Iris pigment epithelial cell (primary cell): Measurements from ENCODE around the gene KCNQ1.
A peak's percentile ranks its signal among the peaks of the same experiment; 100 is the strongest.

Experiments used
- DNase-seq: peaks from one replicate; pipeline ENCODE4 v3.0.0-alpha.2; 2011; ENCODE audit warnings: low read depth

Gene KCNQ1

DNA sequence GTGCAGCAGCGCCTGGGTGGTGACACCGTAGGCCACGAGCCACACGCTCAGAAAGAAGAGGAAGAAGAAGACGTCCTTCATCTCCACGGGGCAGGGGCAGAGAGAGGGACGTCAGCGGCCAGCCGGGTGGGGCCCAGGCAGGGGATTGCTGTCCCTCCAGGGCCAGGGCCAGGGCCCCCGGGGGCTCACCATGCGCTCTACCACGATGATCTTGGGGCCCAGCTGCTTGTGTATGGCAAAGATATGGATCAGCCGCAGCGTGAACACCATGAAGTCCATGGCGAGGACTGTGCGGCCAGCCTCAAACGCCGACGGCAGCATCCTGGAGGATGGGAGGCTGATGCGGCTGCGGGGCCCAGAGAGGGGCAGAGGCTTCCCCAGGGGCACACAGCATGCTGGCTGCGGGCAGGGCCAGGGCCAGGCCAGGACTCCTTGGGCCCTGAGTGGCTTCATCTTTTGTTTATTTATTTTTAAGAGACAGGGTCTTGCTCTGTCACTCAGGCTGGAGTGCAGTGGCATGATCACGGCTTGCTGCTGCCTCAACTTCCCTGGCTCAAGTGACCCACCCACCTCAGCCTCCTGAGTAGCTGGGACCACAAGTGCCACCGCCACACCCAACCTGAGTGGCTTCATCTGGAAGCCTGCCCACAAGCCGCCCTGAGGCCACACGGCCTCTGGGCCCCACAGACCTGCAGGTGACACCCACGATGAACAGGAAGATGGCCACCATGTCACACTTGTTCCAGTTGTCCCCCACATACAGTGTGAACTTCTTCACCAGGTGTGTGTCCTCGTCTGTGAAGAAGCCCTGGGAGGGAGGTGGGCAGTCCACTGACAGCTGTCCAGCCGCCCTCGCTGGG is 33.1 kb upstream of the KCNQ1 start:
- DNase-seq, result no peak

DNA sequence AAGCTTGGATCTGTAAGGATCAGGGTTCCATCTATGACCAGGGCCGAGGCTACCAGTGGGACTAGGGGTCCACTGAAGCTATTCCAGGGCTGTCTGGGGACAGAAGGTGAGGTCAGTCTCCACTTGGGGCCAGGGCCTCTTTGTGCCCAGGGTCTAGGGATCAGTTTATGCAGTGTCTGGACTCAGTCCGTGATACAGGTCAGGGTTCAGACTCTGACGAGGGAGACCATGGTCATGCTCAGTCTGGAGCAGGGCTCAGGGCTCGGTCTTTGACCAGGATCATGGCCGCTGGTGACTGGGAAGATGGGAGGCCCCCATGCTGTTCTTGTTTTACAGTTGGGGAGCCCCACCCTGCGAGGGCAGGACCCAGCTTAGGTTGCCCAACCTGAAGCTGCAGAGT is 32.5 kb upstream of the KCNQ1 start:
- DNase-seq, result no peak

DNA sequence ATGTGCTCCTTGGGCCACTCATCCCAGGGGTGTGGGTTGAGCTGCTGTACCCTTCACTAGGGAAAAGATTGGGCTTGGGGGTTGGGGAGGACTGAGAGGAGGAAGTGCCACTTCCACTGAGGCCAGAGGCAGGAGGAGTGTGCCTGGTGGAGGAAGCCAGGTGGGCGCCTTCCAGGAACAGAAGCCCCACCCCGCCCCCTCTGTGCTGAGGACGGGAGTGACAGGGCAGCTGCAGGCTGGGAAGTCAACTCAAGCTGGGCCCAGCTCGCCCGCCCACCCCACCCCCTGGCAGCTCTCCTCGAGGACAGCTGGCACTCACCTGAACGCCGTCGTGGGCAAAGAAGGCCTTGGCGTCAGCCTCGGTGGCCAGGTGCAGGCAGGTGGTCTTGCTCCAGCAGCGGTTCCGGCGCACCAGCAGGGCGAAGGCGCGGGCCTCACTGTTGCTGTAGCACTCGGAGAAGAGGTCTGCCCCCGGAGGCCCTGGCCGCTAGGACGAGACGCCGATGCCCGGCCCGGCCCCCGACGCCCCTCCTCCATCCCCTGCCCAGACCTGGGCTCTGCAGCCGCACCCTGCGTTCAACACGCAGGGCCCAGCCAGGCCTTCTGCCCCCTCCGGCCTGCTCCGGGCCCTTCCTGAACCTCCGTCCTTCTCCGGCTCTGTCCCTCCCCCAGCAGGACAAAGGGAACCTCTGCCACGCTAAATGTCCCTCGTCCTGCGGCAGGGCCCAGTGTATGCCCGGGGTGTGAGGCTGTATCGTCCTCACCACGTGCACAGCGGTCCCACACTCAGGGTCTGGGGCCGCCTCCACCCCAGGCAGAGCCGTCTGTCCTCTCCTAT is 30.8 kb upstream of the KCNQ1 start:
- DNase-seq, result no peak

DNA sequence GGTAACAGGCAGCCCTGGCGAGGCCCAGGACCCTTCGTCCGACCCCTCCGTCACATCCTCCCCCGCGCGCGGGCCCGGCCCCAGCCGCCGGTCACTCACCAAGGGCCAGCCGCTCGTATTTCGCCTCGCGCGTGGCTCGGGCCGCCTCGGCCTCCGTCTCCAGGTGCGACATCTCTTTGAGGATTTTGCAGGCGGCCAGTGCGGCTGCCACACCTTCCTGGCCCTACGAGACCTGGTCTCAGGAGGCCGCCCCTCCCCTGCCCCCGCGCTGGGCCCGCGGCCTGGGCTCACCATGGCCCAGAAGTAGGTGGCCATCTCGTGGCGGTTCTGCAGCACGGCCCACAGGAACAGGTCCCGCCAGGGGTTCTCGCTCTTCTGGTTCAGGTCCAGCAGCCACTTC is 30.2 kb upstream of the KCNQ1 start:
- DNase-seq, result no peak

DNA sequence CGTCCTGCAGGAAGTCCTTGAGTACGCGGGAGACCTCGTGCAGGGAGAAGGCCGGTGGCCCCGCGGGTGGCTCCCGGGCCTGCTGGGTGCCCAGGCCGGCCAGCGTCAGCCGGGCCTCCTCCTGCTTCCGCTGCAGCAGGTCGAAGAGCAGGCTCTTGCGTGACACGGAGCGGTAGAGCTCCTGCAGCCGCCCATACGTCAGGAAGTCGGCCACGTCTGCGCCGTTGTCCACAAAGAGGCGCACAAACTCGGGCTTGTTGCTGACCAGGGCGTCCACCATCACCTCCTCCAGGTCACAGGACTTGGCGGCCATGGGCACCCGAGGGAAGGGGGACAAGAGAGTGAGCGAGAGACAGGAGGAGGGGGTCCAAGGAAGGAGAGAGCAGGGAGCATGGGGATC is 29.6 kb upstream of the KCNQ1 start:
- no peak for DNase-seq

DNA sequence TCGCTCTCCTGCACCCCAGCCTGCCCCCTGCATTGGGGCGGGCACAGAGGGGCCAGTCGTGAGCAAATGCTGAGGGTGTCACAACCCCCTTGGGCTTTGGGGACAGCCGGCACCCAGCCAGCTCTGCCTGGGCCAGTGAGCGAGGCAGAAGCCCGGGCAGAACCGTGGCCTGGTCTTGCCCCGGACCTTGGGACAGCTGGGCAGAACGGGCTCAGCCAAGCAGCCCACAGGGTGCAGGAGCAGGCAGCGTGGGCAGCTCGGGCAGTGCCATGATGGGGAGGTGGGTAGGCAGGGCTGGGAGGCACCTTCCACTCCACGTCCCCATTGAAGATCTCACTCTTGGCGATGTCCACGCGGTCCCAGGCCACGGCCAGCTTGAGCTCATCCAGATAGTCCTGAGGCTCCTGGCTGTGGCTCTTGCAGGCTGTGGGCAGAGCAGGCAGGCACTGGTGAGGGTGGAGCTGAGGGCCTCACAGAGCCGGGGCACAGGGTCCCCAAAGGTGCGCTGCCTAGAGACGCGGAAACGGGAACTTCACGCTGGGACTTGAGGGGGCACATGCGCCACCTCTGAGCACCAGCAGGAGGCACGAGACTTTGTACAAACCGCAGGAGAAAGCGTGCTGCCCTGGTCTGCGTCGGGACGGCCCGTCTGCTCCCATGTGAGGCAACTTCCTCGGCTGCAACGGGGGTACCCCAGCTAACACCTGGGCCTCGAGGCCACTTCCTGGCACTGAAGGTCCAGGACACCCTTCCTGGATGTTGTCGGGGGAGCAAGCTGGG is 29.0 kb upstream of the KCNQ1 start:
- DNase-seq, result no peak

DNA sequence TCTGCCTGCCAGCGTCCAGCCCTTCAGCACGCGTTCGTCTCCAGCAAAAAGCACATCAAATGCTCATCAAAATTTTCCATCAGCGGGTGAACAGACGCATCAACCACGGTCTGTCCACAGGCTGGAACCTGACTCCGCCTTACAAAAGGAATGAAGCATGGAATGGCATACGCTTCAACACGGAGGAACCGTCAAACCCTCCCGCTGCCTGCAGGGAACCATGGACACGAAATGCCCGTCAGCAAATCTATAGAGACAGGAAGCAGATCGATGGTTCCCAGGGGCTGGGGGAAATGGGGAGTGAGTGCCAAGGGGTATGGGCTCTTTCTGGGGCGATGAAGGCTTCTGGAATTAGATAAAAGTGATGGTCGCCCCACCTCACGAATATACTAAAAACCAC is 28.0 kb upstream of the KCNQ1 start:
- no peak for DNase-seq

DNA sequence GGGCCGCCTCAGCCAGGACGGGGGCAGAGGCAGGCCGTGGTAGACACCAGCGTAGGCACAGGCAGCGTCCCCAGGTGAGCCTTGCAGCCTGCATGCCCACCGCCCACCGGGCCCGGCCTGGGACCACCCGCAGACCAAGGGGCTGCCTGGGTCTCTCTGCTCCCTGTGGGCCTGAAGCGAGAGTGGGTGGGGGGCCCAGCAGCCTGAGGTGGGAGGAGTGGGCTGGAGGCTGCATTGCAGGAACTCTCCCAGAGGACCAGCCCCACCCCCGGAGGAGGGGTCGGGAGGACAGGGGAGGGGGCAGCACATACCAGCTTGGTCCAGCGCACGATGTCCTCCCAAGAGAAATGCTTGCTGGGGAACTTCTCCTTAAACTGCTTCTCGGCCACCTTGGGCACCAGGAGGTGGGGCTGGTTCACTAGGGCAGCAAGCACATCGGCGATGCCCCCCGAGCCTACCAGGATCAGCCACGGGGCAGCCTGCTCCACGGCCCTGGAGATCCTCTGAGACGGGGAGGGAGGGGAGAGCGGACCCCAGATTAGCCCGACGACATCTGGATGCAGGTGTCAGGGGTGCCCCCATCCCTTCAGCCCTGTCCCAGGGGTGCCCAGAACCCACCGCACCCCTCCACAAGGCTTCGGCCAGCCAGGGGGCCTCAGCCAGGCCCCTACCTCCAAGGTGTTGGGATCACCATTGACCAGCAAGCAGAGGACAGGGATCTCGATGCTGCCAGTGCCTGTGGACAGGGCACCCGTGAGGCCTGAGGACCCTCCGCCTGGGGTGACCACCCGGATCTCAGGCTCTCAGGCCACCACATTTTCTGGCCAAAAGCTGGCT is 26.7 kb upstream of the KCNQ1 start:
- no peak for DNase-seq

DNA sequence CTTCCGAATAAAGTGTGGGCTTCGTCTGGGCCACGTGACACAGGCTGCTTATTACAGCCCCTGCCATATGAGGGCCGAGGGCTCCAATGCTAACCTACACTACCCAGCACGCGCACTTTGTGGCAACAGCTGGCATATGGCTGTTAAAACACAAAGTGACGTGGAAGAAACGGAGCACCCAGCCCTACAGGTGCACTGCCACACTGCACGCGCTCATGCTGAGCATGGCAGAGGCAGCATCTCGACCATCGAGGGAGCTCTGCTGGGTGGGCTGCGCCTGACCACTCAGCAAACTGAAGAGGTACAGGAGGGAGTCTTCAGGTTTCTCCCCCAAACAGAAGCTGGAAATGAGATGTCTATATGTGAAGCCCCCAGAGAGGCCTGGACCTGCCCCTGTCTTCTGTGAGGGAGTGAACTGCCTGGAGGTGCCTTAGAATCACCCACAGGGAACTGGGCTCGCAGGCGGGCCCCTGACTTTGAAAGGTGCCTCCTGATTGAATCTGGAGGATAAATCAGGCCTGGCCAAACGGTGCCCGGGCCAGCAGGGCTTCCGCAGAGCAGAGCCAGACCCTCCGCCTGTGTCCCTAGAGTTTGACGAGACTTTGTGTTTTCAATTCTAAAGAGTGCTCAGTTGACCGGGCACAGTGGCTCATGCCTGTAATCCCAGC is 26.0 kb upstream of the KCNQ1 start:
- no peak for DNase-seq

DNA sequence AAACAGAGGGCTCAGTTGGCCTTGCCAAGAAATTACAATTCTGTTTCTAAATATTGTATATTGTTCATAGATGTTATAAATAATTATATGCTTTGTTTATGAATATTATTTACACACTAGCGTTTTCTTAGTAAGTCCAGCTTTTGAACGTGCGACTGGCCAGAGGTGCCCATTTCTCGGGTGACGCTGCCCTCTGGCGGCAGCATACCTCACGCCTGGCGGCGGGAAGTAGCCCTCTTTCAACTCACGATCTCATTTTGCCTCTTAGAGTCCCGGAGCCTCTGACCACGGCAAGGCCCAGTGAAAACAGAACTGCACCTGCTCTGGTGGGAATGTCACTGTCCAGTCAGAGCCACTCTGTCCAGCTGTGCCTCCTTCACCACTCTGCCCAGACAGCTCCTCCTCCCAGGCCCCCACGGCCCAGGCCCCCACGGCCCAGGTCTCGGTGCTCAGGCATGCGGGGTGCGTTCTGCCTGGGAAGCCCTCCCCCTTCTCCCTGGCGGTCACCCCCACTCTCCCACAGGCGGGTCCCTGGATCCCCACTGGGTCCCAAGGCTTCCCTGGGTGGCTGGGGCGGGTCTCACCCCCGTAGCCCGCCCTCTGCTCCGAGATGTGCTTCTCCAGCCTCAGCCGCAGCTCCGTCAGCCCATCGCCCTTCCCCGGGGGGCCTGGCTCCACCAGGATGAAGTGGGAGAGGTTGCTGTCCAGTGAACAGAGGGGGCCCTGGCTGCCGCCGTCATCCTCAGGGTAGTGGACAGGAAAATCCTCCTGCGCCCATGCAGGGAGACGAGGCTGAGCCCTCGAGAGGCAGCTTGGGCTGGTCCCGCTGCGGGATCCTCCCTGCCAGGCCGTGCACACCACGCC is 24.9 kb upstream of the KCNQ1 start:
- DNase-seq, result peak; percentile 71

DNA sequence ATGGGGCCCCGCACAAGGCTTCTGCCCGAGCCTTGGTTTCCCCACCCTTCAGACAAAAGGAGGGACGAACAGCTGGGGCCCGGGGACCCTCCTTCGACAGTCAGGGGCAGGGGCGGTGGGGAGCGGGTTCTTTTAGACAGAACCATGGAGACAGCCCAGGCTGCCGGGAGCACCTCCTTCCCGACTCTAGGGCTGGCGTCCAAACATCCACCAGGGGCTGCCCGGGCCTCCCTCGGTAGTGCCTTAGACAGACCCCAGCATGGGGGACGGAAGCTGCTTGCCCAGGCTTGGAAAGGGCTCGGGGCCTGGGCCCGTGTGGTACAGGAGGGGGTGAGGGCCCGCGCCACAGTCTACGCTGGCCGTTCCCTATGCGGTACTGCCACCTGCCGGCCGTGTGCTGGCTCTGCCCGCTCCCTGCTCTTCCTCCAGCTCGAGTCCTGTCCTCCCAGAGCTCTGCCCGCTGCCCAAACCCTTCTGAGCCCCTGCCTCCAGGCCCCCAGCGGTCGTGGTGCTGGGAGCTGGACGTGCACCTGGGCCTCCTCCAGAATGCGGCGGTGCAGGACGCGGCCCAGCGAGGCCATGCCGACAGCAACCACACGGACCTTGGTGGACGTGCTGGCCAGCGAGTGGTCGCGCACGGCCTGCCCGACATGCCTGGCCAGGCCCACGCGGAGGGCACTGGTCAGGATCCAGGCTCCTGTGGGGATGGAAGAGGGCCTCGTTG is 24.1 kb upstream of the KCNQ1 start:
- DNase-seq, result peak; percentile 56

DNA sequence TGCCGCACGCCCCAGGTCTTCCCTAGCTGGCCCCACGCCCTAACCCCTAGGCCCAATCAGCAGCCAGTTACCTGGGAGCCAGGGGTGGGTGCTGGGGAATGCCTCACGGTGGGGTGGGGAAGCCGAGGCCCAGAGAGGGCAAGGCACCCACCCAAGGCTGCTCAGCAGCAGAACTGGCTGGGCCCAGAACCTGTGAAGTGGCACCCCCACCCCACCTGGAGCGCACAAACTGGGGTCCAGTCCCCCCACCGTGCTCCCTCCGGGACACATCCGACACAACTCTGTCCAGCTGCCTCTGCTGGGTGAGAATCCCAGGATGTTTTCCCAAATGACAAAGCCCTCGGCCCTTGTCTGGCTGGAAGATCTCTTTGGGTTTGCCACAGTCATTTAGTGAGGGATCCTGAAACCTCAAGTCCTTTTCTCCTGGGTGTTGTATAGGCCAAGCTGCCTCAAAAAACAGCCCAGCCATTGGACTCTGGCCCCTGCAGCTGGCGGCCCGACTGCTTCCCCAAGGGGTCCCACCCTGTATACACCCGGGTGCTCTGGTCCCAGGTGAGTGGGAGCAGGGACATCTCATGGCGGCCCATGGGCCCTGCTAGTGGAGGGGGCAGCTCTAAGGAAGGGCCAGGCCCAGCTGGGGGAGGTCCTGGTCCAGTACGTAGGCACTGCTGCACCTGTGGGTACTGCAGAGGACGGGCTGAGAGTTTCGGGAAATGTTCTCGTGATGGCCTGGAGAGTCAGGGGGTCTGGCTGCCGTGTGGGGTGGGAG is 23.4 kb upstream of the KCNQ1 start:
- DNase-seq, result no peak

DNA sequence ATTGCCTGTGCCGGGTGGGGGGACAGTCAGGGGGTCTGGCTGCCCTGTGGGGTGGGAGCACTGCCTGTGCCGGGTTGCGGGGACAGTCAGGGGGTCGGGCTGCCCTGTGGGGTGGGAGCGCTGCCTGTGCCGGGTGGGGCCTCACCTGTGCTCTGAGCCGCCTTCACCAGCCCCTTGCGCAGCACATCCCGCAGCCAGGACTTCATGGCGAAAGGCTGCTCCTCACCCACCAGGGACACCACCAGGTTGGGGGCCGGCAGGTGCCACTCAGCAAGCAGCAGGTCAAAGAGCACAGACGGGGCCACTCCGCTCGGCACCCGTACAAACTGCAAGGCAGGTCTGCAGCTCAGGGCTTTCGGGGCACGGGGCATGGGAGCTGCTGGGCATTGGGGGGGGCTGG is 22.8 kb upstream of the KCNQ1 start:
- DNase-seq, result no peak

DNA sequence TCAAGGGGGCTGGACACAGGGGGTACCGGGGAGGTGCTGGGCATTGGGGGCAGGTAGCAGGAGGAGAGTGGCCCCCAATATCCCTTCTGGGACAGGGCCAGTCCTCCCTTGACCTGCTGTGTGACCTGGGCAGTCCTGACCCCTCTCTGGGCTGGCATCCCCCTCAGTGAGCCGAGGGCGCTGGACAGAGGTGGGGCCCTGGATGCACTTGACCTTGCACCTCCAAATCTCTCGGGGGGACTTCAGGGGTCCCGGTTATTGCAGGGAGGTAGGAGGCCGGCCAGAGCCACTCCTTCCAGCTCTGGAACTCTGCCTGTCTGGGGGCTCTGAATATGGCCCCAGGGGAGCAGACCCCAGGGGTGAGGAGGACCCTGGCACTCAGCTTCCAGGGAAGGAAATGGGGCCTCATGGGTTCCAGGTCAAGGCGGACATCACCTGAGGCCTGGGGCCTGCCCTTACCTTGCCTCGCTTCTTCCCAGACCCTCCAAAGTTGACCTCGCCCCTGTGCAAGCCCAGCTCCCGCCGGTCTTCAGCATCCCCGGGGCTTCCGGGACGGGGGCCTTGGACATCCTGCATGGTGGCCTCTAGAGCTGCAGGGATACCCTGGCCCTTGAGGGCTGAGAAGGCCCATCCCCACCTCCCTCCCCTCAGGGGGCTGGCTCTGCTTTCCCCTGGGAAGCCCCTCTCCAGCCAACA is 22.2 kb upstream of the KCNQ1 start:
- DNase-seq, result no peak

DNA sequence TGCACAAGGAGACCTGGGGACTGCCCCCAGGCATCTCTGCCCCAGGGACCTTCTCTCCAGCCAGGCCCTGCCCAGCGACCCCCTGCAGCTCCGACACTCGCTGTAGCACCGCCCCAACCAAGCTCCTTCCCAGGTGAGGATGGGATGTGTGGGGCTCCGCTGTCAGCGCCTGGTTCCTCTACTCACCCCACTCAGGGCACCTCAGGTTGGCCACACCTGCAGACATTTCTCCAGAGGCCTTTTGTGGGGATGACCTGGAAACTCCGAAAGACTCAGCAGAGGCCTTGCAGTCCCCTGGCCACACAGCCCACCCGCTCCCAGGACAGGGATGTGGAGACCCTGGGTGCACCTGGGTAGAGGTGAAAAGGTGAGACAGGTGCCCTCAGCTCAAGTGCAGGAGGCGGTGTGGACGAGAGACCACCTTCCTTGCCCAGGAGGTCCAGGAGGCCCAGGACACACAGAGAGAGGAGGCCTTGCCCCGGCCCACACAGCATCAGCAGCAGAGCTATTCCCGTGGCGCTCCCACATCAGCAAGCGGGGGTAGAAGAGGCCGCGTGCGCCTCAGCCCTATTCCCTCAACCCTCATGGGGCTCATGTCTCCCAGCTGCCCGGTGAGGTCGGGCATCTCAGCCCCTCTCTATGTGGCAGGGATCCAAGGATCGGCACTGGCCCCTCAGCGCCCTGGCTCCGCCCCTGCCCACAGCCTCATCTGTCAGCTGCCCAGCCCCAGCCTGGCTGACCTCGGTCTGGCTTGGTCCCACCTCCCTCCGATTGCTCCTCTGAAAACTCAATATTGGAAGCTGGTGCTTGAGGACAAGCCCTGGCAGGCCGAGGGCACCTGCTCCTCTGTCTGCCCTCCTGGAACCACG is 21.4 kb upstream of the KCNQ1 start:
- no peak for DNase-seq

DNA sequence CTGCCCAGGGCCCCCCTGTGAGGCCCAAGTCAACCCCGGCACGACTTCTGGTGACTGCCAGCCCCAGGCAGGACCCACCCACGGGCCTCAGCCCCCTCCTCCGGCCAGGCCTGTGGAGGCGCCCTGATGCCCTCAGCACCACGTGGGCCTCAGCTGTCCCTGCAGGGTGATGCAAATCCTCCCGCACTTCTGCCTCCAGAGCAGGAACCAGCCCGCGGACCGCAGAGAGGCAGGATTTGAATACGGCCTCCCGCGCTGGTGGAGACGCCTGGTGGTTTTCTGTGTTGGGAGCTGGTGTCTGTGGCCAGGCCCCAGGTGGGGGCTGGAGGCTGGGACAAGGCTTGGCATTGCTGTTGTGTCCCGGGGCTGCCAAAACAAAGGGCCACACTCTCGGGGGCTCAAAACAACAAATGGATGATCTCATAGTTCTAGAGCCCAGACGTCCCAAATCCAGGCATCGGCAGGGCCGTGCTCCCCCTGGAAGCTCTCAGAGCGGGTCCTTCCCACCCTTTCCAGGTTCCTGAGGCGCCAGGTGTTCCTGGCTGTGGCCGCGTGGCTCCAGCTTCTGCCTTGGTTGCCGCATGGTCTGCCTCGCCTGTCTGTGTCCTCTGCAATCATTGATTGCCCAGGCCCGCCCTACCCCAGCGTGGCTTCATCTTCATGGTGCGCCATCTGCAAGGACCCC is 19.9 kb upstream of the KCNQ1 start:
- DNase-seq, result no peak
